Urinary bladder (tissue), 4 donors: ENCODE data around the gene EFCAB5. TPM values are rescaled to one million over a fixed set of nuclear protein-coding genes. Genes with fewer than 3 reads are reported as not detected.

Experiments
- DNase-seq: peaks from one replicate; pipeline ENCODE4 v3.0.0-alpha.2; 2015; ENCODE audit errors: extremely low spot score
- H3K27ac ChIP-seq: one replicate; pipeline ENCODE4 v1.5.1; 2013; ENCODE audit warnings: low read depth, mild to moderate bottlenecking, moderate library complexity
- H3K36me3 ChIP-seq: one replicate; pipeline ENCODE4 v1.6.1; 2013; ENCODE audit warnings: mild to moderate bottlenecking, moderate library complexity; ENCODE audit not compliant: insufficient read depth
- H3K4me1 ChIP-seq: one replicate; pipeline ENCODE4 v1.6.1; 2013; ENCODE audit warnings: mild to moderate bottlenecking, moderate library complexity; ENCODE audit not compliant: insufficient read depth
- H3K4me3 ChIP-seq: one replicate; pipeline ENCODE4 v1.5.1; 2013; ENCODE audit warnings: low read depth, low read length
- WGBS: extraction: QIAGEN DNeasy Blood & Tissue Kit; methylation state at CpG from one replicate; pipeline ENCODE4 v1.1.7; 2013; 5-methylcytosine and 5-hydroxymethylcytosine counted together
- polyA plus RNA-seq: library from polyadenylated mRNA; stranded (reverse); fragments of 200-250 nt; gene quantifications from one replicate; pipeline ENCODE4 v1.2.3, GENCODE V29; 2013
- small RNA-seq: library from RNA; depleted of rRNA; stranded (forward); fragments of <200 nt; gene quantifications from one replicate; pipeline ENCODE3, GENCODE V24; 2014
- total RNA-seq: library from RNA; depleted of rRNA; stranded (reverse); fragments of >200 nt; gene quantifications from one replicate; pipeline ENCODE4 v1.2.3, GENCODE V29; 2014
- donor health status: healthy with polysubstance abuse.
- donor health status: healthy.

Gene EFCAB5
- total and polyA plus RNA-seq, 2 donors, result 0.06 to 0.90 TPM

GRCh38 chr17:30151471-30151870 is 210.0 kb downstream of the EFCAB5 start:
- DNase-seq, result no peak
- no peaks in the 10 kb centered on the region for H3K36me3 ChIP-seq
- no peak overlapping the region for H3K27ac ChIP-seq
- 97% methylated on average over 4 of the region's 4 CpGs for WGBS
- no peaks in the 10 kb centered on the region for H3K4me1 ChIP-seq
- H3K4me3 ChIP-seq, result no peak overlapping the region

DNA sequence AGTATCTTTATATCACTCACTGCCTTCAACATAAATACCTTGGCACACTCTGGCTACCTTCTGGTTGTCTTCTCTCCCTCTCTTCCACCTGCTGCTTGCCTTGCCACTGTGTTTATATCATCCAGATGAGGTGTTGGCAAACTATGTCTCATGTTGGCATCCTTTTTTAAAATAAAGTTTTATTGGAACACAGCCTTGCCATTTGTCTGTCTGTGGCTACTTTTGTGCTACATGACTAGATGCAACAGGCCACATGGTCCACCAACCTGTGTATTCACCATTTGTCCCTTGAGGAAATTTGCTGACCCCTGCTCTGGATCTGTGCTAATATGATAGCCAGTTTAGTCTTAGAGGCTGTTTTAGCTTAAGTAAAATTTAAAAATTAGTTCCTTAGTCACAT is 212.0 kb downstream of the EFCAB5 start:
- no peaks in the 10 kb centered on the region for H3K36me3 ChIP-seq
- no peak for DNase-seq
- H3K4me3 ChIP-seq, result no peak overlapping the region
- no peak overlapping the region for H3K27ac ChIP-seq
- no peaks in the 10 kb centered on the region for H3K4me1 ChIP-seq

DNA sequence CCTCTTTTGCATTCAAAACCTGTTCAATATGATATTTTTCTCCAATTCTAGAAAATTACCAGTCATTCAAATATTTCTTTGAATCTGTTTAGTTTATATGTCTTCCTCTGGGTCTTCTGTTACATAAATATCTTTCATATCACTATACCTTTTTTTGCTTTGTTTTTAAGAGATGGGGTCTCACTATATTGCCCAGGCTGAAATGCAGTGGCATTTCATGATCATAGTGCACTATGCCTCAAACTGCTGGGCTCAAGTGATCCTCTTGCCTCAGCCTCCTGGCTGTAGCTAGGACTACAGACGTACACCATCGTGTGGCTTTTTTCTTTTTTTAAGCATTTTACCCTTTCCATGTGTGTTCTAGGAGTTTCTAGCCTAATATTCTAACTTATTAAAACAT is 214.0 kb downstream of the EFCAB5 start:
- Histone ChIP-seq H3K27ac (no peak overlapping the region), H3K4me1 (no peaks in the 10 kb centered on the region), H3K4me3 (no peak overlapping the region), H3K36me3 (no peaks in the 10 kb centered on the region)
- WGBS, result 99% methylated on average over 2 of the region's 2 CpGs
- DNase-seq, result no peak

Small RNA genes lying within 50 kb of the gene (small RNA-seq; reads per million reads assigned to genes)
- gene AC104984.5 (not detected), gene RNY4P13 (not detected)

Other genes with a start within 250 kb of the EFCAB5 start
- gene SSH2, start 11.4 kb upstream of the EFCAB5 start, total RNA-seq, result 18.0 TPM
- gene SSH2, start 11.4 kb upstream of the EFCAB5 start, polyA plus RNA-seq, result 11.9 TPM
- 30.9 TPM for gene NSRP1, start 175.2 kb downstream of the EFCAB5 start, total RNA-seq
- gene NSRP1, start 175.2 kb downstream of the EFCAB5 start, polyA plus RNA-seq, result 29.5 TPM